Transverse colon (tissue), 4 donors: ENCODE measurements around the gene CRACDL. TPM values are rescaled to one million over a fixed set of nuclear protein-coding genes. Genes with fewer than 3 reads are reported as not detected.

Experiments
- DNase-seq: peaks from one replicate; pipeline ENCODE4 v3.0.0-alpha.2; 2019
- H3K27ac ChIP-seq, 4 donors: fragments of 200-600 bp; sonication (generic); 2 replicates each; pipeline ENCODE4 v1.5.1; 2016 to 2018; ENCODE audit warnings: inconsistent platforms in 4 of 4
- H3K27me3 ChIP-seq: fragments of 200-600 bp; sonication (generic); 2 replicates; pipeline ENCODE4 v1.5.1; 2017; ENCODE audit warnings: inconsistent platforms
- H3K36me3 ChIP-seq, 4 donors: fragments of 200-600 bp; sonication (generic); 2 replicates each; pipeline ENCODE4 v1.5.1; 2017 to 2019; ENCODE audit warnings: inconsistent platforms in 4 of 4
- H3K4me1 ChIP-seq, 4 donors: fragments of 200-600 bp; sonication (generic); 2 replicates each; pipeline ENCODE4 v1.5.1; 2017 to 2020; ENCODE audit warnings: inconsistent platforms in 4 of 4
- H3K4me3 ChIP-seq, 4 donors: fragments of 200-600 bp; sonication (generic); 1 replicate in 1 of 4; 2 replicates in 3 of 4; pipeline versions ENCODE4 v1.5.1 to v1.6.1; 2017 to 2019; ENCODE audit warnings: inconsistent platforms in 4 of 4
- H3K9me3 ChIP-seq, 2 donors: fragments of 200-600 bp; sonication (generic); 2 replicates each; pipeline ENCODE4 v1.5.1; 2017 to 2019; ENCODE audit warnings: inconsistent platforms in 2 of 2
- EP300 ChIP-seq: sonication (generic); formaldehyde crosslinking; IDR thresholded peaks from one replicate; pipeline ENCODE4 v1.6.1; 2017; ENCODE audit warnings: antibody characterized with exemption, low read depth
- POLR2A ChIP-seq: fragments of 450-650 bp; IDR thresholded peaks from one replicate; pipeline ENCODE4 v1.6.1; 2016; ENCODE audit warnings: antibody characterized with exemption, mild to moderate bottlenecking, moderate library complexity
- POLR2AphosphoS5 ChIP-seq, 3 donors: sonication (generic); formaldehyde crosslinking; IDR thresholded peaks; one replicate each; pipeline ENCODE4 v1.6.1; 2016; ENCODE audit warnings: antibody characterized with exemption in 3 of 3
- WGBS, 2 donors: methylation state at CpG; one replicate each; pipeline ENCODE4 v1.1.5; 2018; ENCODE audit warnings: low coverage in 1 of 2; 5-methylcytosine and 5-hydroxymethylcytosine counted together
- in situ Hi-C, 4 donors: fragments of 200-750 bp; cut with MboI; loops; one replicate each; pipeline versions ENCODE4 v1.15.0 to v1.15.1; 2017; ENCODE audit warnings: low sequenced_read_pairs in 3 of 4, low pct_ligation_motif_present in 1 of 4, low pct_unique_long_range_greater_than_20kb in 1 of 4
- intact Hi-C: fragments of 100-400 bp; cut with DNase I; formaldehyde crosslinking; loops from one replicate; pipeline ENCODE4 v1.15.1; 2023; ENCODE audit warnings: low total_unique reads
- total RNA-seq, 4 donors: library from RNA; depleted of rRNA; stranded (reverse); fragments of >200 nt; gene quantifications; one replicate each; pipeline ENCODE4 v1.1.0, GENCODE V29; 2016
- TF ChIP-seq, protein P1 (sequence below), 5 experiments: fragments of 200-600 bp in 3 of 5; fragments of 450-650 bp in 2 of 5; sonication (generic) in 3 of 5; IDR thresholded peaks; 1 replicate in 2 of 5; 2 replicates in 3 of 5; pipeline ENCODE4 v1.5.1; 2016 to 2017; ENCODE audit warnings: antibody characterized with exemption in 5 of 5, inconsistent platforms in 3 of 5, mild to moderate bottlenecking in 2 of 5, moderate library complexity in 1 of 5

The CRACDL gene
- total RNA-seq, 4 donors from 2014 or later: 15.1 to 21.3 (median 16.9) TPM

DNA sequence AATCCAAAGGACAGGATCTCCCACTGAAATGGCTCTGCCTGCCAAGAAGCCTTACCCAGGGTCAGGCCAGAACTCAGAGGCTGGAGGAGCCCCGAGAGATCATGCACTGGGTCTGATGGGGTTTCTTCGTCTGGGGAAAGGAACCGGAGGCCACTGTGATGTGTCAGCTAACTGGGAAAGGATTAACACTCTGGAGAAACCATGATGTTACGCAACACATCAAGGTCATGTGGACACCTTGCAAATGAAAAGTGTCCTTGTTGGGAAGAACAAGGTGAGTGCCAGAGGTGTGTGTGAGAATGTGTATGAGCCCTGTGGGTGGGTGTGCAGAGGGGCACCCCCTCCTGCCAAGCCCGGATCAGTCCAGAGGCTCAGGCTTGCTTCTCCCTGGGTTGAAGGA, 86.9 kb downstream of the CRACDL start:
- intact Hi-C loops (no loop called here), in situ Hi-C loops (loop anchor here (25.0 kb wide), 1 partner anchor 437 kb away; no protein-coding TSS in a partner anchor)
- WGBS, 2 donors: 80 to 89% methylated on average over 1 to 5 of the region's 5 CpGs
- Histone ChIP-seq H3K4me1 (no peaks in the 10 kb centered on the region), H3K36me3 (no peaks in the 10 kb centered on the region), H3K9me3 (no peaks in the 10 kb centered on the region), H3K4me3 (no peak overlapping the region), H3K27me3 (no peaks in the 10 kb centered on the region), H3K27ac (no peak overlapping the region)
- DNase-seq: no peak
- no peak for TF ChIP-seq POLR2A
- TF ChIP-seq POLR2AphosphoS5 (IDR thresholded peaks at IDR 0.05): no peak

GRCh38 chr2:98847853-98848252, 88.2 kb downstream of the CRACDL start:
- in situ Hi-C loops: loop anchor here (25.0 kb wide), 1 partner anchor 436 kb away; no protein-coding TSS in a partner anchor

GRCh38 chr2:98846041-98846440, 90.0 kb downstream of the CRACDL start:
- Histone ChIP-seq H3K27me3 (no peaks in the 10 kb centered on the region), H3K9me3 (no peaks in the 10 kb centered on the region), H3K36me3 (no peaks in the 10 kb centered on the region), H3K4me1 (no peaks in the 10 kb centered on the region), H3K27ac (no peak overlapping the region), H3K4me3 (no peak overlapping the region)
- intact Hi-C loops: no loop called here
- TF ChIP-seq POLR2AphosphoS5 (IDR thresholded peaks at IDR 0.05): no peak
- TF ChIP-seq, protein P1, sequence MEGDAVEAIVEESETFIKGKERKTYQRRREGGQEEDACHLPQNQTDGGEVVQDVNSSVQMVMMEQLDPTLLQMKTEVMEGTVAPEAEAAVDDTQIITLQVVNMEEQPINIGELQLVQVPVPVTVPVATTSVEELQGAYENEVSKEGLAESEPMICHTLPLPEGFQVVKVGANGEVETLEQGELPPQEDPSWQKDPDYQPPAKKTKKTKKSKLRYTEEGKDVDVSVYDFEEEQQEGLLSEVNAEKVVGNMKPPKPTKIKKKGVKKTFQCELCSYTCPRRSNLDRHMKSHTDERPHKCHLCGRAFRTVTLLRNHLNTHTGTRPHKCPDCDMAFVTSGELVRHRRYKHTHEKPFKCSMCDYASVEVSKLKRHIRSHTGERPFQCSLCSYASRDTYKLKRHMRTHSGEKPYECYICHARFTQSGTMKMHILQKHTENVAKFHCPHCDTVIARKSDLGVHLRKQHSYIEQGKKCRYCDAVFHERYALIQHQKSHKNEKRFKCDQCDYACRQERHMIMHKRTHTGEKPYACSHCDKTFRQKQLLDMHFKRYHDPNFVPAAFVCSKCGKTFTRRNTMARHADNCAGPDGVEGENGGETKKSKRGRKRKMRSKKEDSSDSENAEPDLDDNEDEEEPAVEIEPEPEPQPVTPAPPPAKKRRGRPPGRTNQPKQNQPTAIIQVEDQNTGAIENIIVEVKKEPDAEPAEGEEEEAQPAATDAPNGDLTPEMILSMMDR (IDR thresholded peaks at IDR 0.05): no peak
- in situ Hi-C loops: loop anchor here (25.0 kb wide), 1 partner anchor 434 kb away; no protein-coding TSS in a partner anchor
- no peak for DNase-seq

More at GRCh38 chr2:98847853-98848252, 88.2 kb downstream of the CRACDL start:
- no peak overlapping the region for H3K4me3 ChIP-seq
- intact Hi-C loops: no loop called here
- 67 to 91% methylated on average over 2 to 5 of the region's 5 CpGs for WGBS, 2 donors
- no peaks in the 10 kb centered on the region for H3K4me1 ChIP-seq
- H3K27ac ChIP-seq: no peak overlapping the region
- DNase-seq: no peak
- no peaks in the 10 kb centered on the region for H3K36me3 ChIP-seq
- no peaks in the 10 kb centered on the region for H3K9me3 ChIP-seq
- TF ChIP-seq POLR2A (no peak), POLR2AphosphoS5 (IDR thresholded peaks at IDR 0.05) (no peak), EP300 (no peak)
- TF ChIP-seq, protein P1 (IDR thresholded peaks at IDR 0.05): no peak
- H3K27me3 ChIP-seq: no peaks in the 10 kb centered on the region

DNA sequence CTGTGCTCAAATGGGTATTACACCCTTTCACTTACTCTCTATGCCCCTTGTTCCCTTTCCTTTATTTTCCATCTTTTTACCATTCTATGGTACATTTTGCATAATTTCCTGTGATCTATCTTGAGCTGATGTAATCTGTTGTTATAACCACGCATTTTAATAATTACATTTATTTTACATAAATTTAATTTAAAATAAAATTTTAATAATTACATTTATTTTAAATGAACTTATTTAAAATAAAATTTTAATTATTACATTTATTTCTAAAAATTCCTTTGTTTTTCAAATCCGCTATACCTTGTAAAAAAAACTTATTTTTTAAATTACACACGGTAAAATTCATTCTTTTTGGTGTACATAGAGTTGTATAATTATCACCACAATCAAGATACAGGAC, 93.9 kb downstream of the CRACDL start:
- Histone ChIP-seq H3K4me3 (no peak overlapping the region), H3K4me1 (no peaks in the 10 kb centered on the region), H3K9me3 (no peaks in the 10 kb centered on the region), H3K27me3 (no peaks in the 10 kb centered on the region), H3K36me3 (no peaks in the 10 kb centered on the region), H3K27ac (no peak overlapping the region)
- intact Hi-C loops (no loop called here), in situ Hi-C loops (loop anchor here (25.0 kb wide), 1 partner anchor 430 kb away; no protein-coding TSS in a partner anchor)
- DNase-seq: no peak
- WGBS, 2 donors: 67 to 87% methylated on average over 3 of the region's 3 CpGs
- TF ChIP-seq, protein P1 (IDR thresholded peaks at IDR 0.05): no peak
- no peak for TF ChIP-seq POLR2AphosphoS5 (IDR thresholded peaks at IDR 0.05)
- TF ChIP-seq EP300: no peak
- TF ChIP-seq POLR2A: no peak

DNA sequence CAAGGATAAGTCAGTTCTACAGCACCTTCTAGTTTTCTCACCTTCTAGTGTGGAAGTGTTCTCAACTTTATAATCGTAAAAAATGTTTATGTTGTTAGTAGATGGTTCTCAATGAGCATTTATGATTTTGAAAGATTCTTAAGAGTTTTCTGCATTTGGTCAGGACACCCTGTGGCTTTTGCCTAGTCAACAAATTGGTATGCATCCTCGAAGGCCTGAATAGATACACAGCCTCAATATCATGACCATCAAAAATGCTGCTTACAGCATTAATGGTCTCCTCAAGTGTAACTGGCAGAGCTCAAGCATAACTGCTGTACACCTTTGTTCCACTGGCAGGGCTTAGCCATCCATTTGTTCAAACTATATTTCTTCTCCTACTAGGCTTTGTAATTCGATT, 96.7 kb downstream of the CRACDL start:
- H3K27me3 ChIP-seq: no peaks in the 10 kb centered on the region
- WGBS, 2 donors: 17 to 72% methylated on average over 2 to 3 of the region's 3 CpGs
- no peak overlapping the region for H3K27ac ChIP-seq
- H3K36me3 ChIP-seq: no peaks in the 10 kb centered on the region
- H3K4me3 ChIP-seq: no peak overlapping the region
- H3K4me1 ChIP-seq: no peaks in the 10 kb centered on the region
- no peaks in the 10 kb centered on the region for H3K9me3 ChIP-seq
- intact Hi-C loops (loop anchor here (5.0 kb wide), 1 partner anchor 192 kb away; no protein-coding TSS in a partner anchor), in situ Hi-C loops (loop anchor here (5.0 to 25.0 kb wide), 3 partner anchors 187 to 427 kb away; no protein-coding TSS in a partner anchor)
- no peak for DNase-seq
- TF ChIP-seq POLR2AphosphoS5 (IDR thresholded peaks at IDR 0.05) (no peak), POLR2A (no peak), EP300 (no peak)
- TF ChIP-seq, protein P1 (IDR thresholded peaks at IDR 0.05): no peak
